WI38 (cell line): Measurements from ENCODE around the gene ESRRA.

ENCODE experiments used
- H3K4me3 ChIP-seq: 2 replicates; pipeline ENCODE4 v1.5.1; 2011; ENCODE audit warnings: low read depth, mild to moderate bottlenecking, control low read depth, low read length
- TF ChIP-seq, protein P1 (sequence below): IDR thresholded peaks from 2 replicates; pipeline ENCODE4 v1.5.1; 2012; ENCODE audit warnings: low read depth, mild to moderate bottlenecking, control low read depth, low read length

ESRRA gene

DNA sequence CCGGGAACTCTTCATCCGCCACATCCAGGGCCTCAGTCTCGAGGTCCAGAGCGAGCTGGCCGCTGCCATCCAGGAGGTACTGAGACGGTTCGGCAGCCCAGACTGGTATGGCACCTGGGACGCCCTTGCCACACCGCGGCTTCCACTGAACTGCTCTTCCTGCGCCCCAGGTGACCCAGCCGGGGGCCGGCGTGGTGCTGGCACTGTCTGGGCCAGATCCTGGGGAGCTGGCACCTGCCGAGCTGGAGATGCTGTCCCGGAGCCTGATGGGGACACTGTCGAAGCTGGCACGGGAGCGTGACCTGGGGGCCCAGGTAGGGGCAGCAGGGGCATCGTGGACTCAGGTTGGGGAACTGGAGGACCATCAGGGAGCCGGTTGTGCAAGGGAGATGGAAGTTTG is 36.1 kb downstream of the ESRRA start:
- H3K4me3 ChIP-seq, result no peak overlapping the region
- TF ChIP-seq, protein P1, sequence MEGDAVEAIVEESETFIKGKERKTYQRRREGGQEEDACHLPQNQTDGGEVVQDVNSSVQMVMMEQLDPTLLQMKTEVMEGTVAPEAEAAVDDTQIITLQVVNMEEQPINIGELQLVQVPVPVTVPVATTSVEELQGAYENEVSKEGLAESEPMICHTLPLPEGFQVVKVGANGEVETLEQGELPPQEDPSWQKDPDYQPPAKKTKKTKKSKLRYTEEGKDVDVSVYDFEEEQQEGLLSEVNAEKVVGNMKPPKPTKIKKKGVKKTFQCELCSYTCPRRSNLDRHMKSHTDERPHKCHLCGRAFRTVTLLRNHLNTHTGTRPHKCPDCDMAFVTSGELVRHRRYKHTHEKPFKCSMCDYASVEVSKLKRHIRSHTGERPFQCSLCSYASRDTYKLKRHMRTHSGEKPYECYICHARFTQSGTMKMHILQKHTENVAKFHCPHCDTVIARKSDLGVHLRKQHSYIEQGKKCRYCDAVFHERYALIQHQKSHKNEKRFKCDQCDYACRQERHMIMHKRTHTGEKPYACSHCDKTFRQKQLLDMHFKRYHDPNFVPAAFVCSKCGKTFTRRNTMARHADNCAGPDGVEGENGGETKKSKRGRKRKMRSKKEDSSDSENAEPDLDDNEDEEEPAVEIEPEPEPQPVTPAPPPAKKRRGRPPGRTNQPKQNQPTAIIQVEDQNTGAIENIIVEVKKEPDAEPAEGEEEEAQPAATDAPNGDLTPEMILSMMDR, result no peak

DNA sequence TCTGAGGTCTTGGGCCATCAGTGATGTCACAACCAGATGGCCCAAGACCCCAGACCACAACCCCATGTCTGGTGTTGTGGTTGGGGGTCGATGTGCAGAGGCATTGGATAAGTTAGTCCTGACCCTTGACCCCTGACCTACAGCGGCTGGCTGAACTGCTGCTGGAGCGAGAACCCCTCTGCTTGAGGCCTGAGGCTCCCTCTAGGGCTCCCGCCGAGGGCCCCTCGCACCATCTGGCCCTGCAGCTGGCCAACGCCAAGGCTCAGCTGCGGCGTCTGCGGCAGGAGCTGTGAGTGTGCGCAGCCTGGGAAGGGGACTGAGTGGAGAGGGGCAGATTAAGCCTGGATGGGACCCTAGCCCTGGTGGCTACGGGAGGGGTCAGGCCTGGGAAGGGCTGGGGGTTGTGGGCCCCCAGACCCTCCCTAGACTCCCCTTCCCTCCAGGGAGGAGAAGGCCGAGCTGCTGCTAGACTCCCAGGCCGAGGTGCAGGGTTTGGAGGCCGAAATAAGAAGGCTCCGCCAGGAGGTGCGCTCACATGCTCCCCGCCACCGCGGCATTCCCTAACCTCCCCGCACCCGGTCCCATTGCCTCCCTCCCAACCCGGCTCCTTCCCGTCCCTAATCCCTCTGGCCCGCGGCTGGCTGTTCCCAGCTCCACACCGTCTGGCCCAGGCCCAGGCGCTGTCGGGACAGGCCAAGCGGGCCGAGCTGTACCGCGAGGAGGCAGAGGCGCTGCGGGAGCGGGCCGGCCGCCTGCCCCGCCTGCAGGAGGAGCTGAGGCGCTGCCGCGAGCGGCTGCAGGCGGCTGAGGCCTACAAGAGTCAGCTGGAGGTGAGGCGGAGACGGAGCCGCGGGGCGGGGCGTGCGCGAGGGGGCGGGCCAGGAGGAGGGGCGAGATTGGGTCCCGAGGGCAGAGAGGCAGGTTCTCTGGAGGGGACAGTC is 36.8 kb downstream of the ESRRA start:
- TF ChIP-seq, protein P1, result peak; percentile 51
- H3K4me3 ChIP-seq, result peak overlapping the region; percentile 48

DNA sequence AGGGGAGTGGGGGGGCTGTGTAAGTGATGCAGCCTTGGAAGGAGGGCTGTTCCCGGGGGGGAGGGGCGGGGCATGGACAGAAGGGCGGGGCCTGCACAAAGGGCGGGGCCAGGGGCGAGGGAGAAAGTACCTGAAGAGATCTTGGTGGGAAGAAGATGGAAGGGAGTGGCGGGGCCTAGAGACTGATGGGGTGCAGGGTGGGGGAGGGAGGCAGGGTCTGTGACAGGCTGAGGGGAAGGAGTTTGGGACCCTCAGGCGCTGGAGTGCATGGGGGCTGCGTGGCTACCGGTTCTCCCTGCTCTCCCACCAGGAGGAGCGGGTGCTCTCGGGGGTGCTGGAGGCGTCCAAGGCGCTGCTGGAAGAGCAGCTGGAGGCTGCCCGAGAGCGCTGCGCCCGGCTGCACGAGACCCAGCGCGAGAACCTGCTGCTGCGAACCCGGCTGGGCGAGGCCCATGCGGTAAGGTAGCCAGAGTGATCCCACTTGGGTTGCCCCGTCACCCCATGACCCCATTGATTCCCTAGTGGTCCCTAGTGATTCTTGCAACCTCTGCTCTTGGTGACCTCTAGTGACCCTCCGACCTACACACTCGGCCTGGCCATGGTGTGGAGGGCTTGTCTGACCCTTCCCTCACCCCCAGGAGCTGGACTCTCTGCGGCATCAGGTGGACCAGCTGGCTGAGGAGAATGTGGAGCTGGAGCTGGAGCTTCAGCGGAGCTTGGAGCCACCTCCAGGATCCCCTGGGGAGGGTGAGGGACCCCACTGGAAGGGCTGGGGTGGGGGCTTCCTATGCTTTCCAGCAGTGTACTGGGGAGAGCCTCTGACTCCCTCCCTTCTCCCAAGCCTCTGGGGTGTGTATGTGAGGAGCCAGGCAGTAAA is 37.8 kb downstream of the ESRRA start:
- no peak overlapping the region for H3K4me3 ChIP-seq
- TF ChIP-seq, protein P1, result no peak

DNA sequence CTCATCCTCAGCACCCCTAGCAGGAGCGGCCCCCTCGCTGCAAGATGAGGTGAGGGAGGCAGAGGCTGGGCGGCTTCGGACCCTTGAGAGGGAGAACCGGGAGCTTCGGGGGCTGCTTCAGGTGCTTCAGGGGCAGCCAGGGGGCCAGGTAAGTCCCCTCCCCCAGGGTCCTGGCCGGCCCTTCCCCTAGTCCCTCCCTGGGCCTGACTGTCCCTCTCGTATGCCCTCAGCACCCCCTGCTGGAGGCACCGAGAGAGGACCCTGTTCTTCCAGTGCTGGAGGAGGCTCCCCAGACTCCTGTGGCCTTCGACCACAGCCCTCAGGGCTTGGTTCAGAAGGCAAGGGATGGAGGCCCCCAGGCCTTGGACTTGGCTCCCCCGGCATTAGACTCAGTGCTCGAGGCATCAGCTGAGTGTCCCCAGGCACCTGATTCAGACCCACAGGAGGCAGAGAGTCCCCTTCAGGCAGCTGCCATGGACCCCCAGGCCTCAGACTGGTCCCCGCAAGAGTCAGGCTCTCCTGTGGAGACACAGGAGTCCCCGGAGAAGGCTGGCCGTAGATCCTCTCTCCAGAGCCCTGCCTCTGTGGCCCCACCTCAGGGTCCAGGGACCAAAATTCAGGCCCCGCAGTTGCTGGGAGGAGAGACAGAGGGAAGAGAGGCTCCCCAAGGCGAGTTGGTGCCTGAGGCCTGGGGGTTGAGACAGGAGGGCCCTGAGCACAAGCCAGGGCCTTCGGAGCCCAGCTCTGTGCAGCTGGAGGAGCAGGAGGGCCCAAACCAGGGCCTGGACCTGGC is 38.6 kb downstream of the ESRRA start:
- TF ChIP-seq, protein P1, result peak; percentile 26; the same call in 1 of the 2 replicates
- no peak overlapping the region for H3K4me3 ChIP-seq

DNA sequence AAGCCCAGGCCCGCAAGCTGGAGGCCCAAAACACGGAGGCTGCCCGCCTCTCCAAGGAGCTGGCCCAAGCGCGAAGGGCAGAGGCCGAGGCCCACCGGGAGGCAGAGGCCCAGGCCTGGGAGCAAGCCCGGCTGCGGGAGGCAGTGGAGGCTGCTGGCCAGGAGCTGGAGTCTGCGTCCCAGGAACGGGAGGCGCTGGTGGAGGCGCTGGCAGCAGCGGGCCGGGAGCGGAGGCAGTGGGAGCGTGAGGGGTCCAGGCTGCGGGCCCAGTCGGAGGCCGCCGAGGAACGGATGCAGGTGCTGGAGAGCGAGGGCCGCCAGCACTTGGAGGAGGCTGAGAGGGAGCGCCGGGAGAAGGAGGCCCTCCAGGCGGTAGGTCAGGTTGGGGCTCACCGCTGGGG is 39.5 kb downstream of the ESRRA start:
- H3K4me3 ChIP-seq, result no peak overlapping the region
- TF ChIP-seq, protein P1, result no peak

- TF ChIP-seq, protein P1, result no peak
- no peak overlapping the region for H3K4me3 ChIP-seq
Measured at GRCh38 chr11:64347193-64347867, 42.0 kb downstream of the ESRRA start.
